ENCODE data around the gene C1orf94. TPM values are rescaled to one million over a fixed set of nuclear protein-coding genes. Genes with fewer than 3 reads are reported as not detected.

C1orf94 gene
- polyA plus RNA-seq, 1 donor from 2014 or later, result not detected

GRCh38 chr1:34236089-34236488 lies 59.4 kb downstream of the C1orf94 start:
- no peak overlapping the region for H2AFZ ChIP-seq (ENCODE audit: low read depth, low read length)

GRCh38 chr1:34237151-34237815 lies 60.6 kb downstream of the C1orf94 start:
- H3K9me2 ChIP-seq (ENCODE audit: insufficient read depth, low read length), result no peaks in the 10 kb centered on the region
- H3K4me2 ChIP-seq (ENCODE audit: low read length), result no peak overlapping the region
- TF ChIP-seq REST (IDR thresholded peaks at IDR 0.05; ENCODE audit: borderline replicate concordance), result no peak
- H3K9me3 ChIP-seq (ENCODE audit: low read length), result peaks cover 5% of the 10 kb centered on the region
- H3K27ac ChIP-seq (ENCODE audit: low read length), result no peak overlapping the region
- no peaks in the 10 kb centered on the region for H3K36me3 ChIP-seq (ENCODE audit: insufficient read depth, low read length)
- no peaks in the 10 kb centered on the region for H3K27me3 ChIP-seq (ENCODE audit: insufficient read depth, low read depth, low read length)
- no peaks in the 10 kb centered on the region for H4K20me1 ChIP-seq (ENCODE audit: insufficient read depth)
- H3K4me3 ChIP-seq (ENCODE audit: low read length), result no peak overlapping the region
- H2AFZ ChIP-seq (ENCODE audit: low read depth, low read length), result no peak overlapping the region
- H3K79me2 ChIP-seq (replicated peaks; ENCODE audit: insufficient read depth, low read length), result no peaks in the 10 kb centered on the region
- no peak overlapping the region for H3K9ac ChIP-seq (ENCODE audit: low read length)
- H3F3A ChIP-seq (ENCODE audit: insufficient read depth, low read length, poor library complexity, severe bottlenecking), result no peaks in the 10 kb centered on the region

More at GRCh38 chr1:34236089-34236488, 59.4 kb downstream of the C1orf94 start:
- H3K9me2 ChIP-seq (ENCODE audit: insufficient read depth, low read length), result no peaks in the 10 kb centered on the region
- H3K4me2 ChIP-seq (ENCODE audit: low read length), result no peak overlapping the region
- no peaks in the 10 kb centered on the region for H3K79me2 ChIP-seq (replicated peaks; ENCODE audit: insufficient read depth, low read length)
- H3K27ac ChIP-seq (ENCODE audit: low read length), result no peak overlapping the region
- H3K9me3 ChIP-seq (ENCODE audit: low read length), result no peaks in the 10 kb centered on the region
- TF ChIP-seq POLR2AphosphoS5 (IDR thresholded peaks at IDR 0.05), result no peak
- TF ChIP-seq EP300 (conservative IDR thresholded peaks at IDR 0.05; ENCODE audit: poor library complexity, severe bottlenecking), result no peak
- no peak for TF ChIP-seq EZH2 (IDR thresholded peaks at IDR 0.05; ENCODE audit: borderline replicate concordance, insufficient read depth, low read length, poor library complexity, severe bottlenecking)
- TF ChIP-seq RAD21 (conservative IDR thresholded peaks at IDR 0.05), result no peak
- no peak for TF ChIP-seq CTCF (IDR thresholded peaks at IDR 0.05; ENCODE audit: poor library complexity, severe bottlenecking)
- H3F3A ChIP-seq (ENCODE audit: insufficient read depth, low read length, poor library complexity, severe bottlenecking), result no peaks in the 10 kb centered on the region
- H3K27me3 ChIP-seq (ENCODE audit: insufficient read depth, low read depth, low read length), result no peaks in the 10 kb centered on the region
- no peaks in the 10 kb centered on the region for H3K36me3 ChIP-seq (ENCODE audit: insufficient read depth, low read length)
- H3K4me3 ChIP-seq (ENCODE audit: low read length), result no peak overlapping the region
- no peak overlapping the region for H3K9ac ChIP-seq (ENCODE audit: low read length)
- H4K20me1 ChIP-seq (ENCODE audit: insufficient read depth), result no peaks in the 10 kb centered on the region

GRCh38 chr1:34245967-34246366 lies 69.3 kb downstream of the C1orf94 start:
- no peak overlapping the region for H3K4me3 ChIP-seq (ENCODE audit: low read length)
- H3K27me3 ChIP-seq (ENCODE audit: insufficient read depth, low read depth, low read length), result no peaks in the 10 kb centered on the region
- H4K20me1 ChIP-seq (ENCODE audit: insufficient read depth), result no peaks in the 10 kb centered on the region
- no peak overlapping the region for H3K9ac ChIP-seq (ENCODE audit: low read length)
- no peaks in the 10 kb centered on the region for H3F3A ChIP-seq (ENCODE audit: insufficient read depth, low read length, poor library complexity, severe bottlenecking)
- H2AFZ ChIP-seq (ENCODE audit: low read depth, low read length), result no peak overlapping the region
- no peaks in the 10 kb centered on the region for H3K9me2 ChIP-seq (ENCODE audit: insufficient read depth, low read length)
- H3K36me3 ChIP-seq (ENCODE audit: insufficient read depth, low read length), result no peaks in the 10 kb centered on the region
- no peak overlapping the region for H3K27ac ChIP-seq (ENCODE audit: low read length)
- no peak for TF ChIP-seq POLR2AphosphoS5 (IDR thresholded peaks at IDR 0.05)
- H3K79me2 ChIP-seq (replicated peaks; ENCODE audit: insufficient read depth, low read length), result no peaks in the 10 kb centered on the region
- peaks cover 7% of the 10 kb centered on the region for H3K9me3 ChIP-seq (ENCODE audit: low read length)
- no peak overlapping the region for H3K4me2 ChIP-seq (ENCODE audit: low read length)

All from neural cell (in vitro differentiated cells).